HL-60 (cell line): ENCODE measurements around the gene AGAP3.

Source experiments
- CTCF ChIP-seq: IDR thresholded peaks from one replicate; pipeline ENCODE4 v1.5.1; 2011; ENCODE audit warnings: low read length, control low read depth, inconsistent platforms; ENCODE audit not compliant: insufficient read depth
- POLR2AphosphoS5 ChIP-seq: IDR thresholded peaks from 2 replicates; pipeline ENCODE4 v1.6.1; 2012; ENCODE audit warnings: low read depth
- SPI1 ChIP-seq: IDR thresholded peaks from 2 replicates; pipeline ENCODE4 v1.6.1; 2012; ENCODE audit warnings: low read depth, mild to moderate bottlenecking, borderline replicate concordance

GRCh38 chr7:151119902-151120301 is 33.6 kb downstream of the AGAP3 start:
- no peak for TF ChIP-seq CTCF
- no peak for TF ChIP-seq POLR2AphosphoS5
- no peak for TF ChIP-seq SPI1
